Ovary (tissue), 9 donors: Measurements from ENCODE around the gene CSHL1. TPM values are rescaled to one million over a fixed set of nuclear protein-coding genes. Genes with fewer than 3 reads are reported as not detected.

Experiments
- DNase-seq, 5 donors: peaks; one replicate each; pipeline ENCODE4 v3.0.0-alpha.2; 2019 to 2020
- H3K27ac ChIP-seq, 2 donors: fragments of 200-600 bp; one replicate each; pipeline versions ENCODE4 v1.5.1 to v1.8.0; 2019 to 2022
- H3K27me3 ChIP-seq: fragments of 200-600 bp; one replicate; pipeline ENCODE4 v1.8.0; 2022
- H3K36me3 ChIP-seq: fragments of 200-600 bp; sonication (generic); one replicate; pipeline ENCODE4 v1.5.1; 2019
- H3K4me1 ChIP-seq: one replicate; pipeline ENCODE4 v1.8.1; 2013; ENCODE audit warnings: mild to moderate bottlenecking, moderate library complexity; ENCODE audit not compliant: insufficient read depth
- H3K4me3 ChIP-seq: fragments of 200-600 bp; sonication (generic); one replicate; pipeline ENCODE4 v1.5.1; 2017
- H3K9me3 ChIP-seq, 2 donors: fragments of 200-600 bp in 1 of 2; sonication (generic) in 1 of 2; one replicate each; pipeline versions ENCODE4 v1.5.1 to v1.8.1; 2013 to 2019; ENCODE audit warnings: mild to moderate bottlenecking in 1 of 2, moderate library complexity in 1 of 2
- CTCF ChIP-seq, 3 donors: fragments of 450-650 bp in 2 of 3; fragments of 200-600 bp in 1 of 3; IDR thresholded peaks; one replicate each; pipeline versions ENCODE4 v1.5.1 to v1.8.0; 2016 to 2022; ENCODE audit warnings: antibody characterized with exemption in 3 of 3, mild to moderate bottlenecking in 1 of 3
- EP300 ChIP-seq: sonication (generic); formaldehyde crosslinking; IDR thresholded peaks from one replicate; pipeline ENCODE4 v1.6.1; 2017; ENCODE audit warnings: antibody characterized with exemption
- POLR2A ChIP-seq: fragments of 450-650 bp; IDR thresholded peaks from one replicate; pipeline ENCODE4 v1.6.1; 2017; ENCODE audit warnings: antibody characterized with exemption, mild to moderate bottlenecking, moderate library complexity
- WGBS, 3 donors: extraction: QIAGEN DNeasy Blood & Tissue Kit in 1 of 3; methylation state at CpG; one replicate each; pipeline versions ENCODE4 v1.1.5 to v1.1.7; 2013 to 2017; 5-methylcytosine and 5-hydroxymethylcytosine counted together
- intact Hi-C, 4 donors: fragments of 100-400 bp; cut with DNase I; formaldehyde crosslinking; loops; one replicate each; pipeline versions ENCODE4 v1.11.0 to v1.15.1; 2022 to 2023
- polyA plus RNA-seq, 2 donors: library from polyadenylated mRNA; stranded (reverse); fragments of 200-250 nt in 1 of 2; fragments of 350-450 nt in 1 of 2; fragmentation: Illumina TruSeq in 1 of 2; extraction: RNeasy Lipid Tissue Mini Kit (QIAGEN cat#74804) in 1 of 2; gene quantifications; one replicate each; pipeline ENCODE4 v1.2.3, GENCODE V29; 2013 to 2014
- total RNA-seq, 7 donors: library from RNA; depleted of rRNA in 2 of 7; stranded (reverse); fragments of >200 nt in 2 of 7; fragmentation: NEBNext Ultra II Directional in 3 of 7; extraction: Animal tissue kit (Norgen Biotek cat#: 25700) in 3 of 7; gene quantifications; one replicate each; pipeline versions ENCODE4 v1.1.0 to v1.2.4, GENCODE V29; 2016 to 2023
- donor health status: DM: no; HTN: no; CAD: no; lungs with moderate emphysema.
- donor health status: DM: no; HTN: no; CAD: no.
- donor health status: Bipolar disorder and iron deficiency.
- donor health status: DM: yes; HTN: yes; CAD: no.
- donor health status: DM: no; HTN: no; CAD: no.
- donor health status: DM: yes; HTN: yes; CAD: no.

CSHL1 gene
- total and polyA plus RNA-seq, 9 donors, result not detected

- H3K36me3 ChIP-seq, result no peaks in the 10 kb centered on the region
- no peaks in the 10 kb centered on the region for H3K27me3 ChIP-seq
- no peaks in the 10 kb centered on the region for H3K4me1 ChIP-seq
- no peak for DNase-seq
- H3K27ac ChIP-seq, result no peak overlapping the region
- H3K9me3 ChIP-seq, result no peaks in the 10 kb centered on the region
- no peak overlapping the region for H3K4me3 ChIP-seq
- TF ChIP-seq CTCF (IDR thresholded peaks at IDR 0.05) (no peak), EP300 (no peak), POLR2A (no peak)
- WGBS, 3 donors, result 42 to 55% (median 47%) methylated on average over 8 of the region's 8 CpGs
- intact Hi-C loops, result loop anchor here in 1 of 4 donors (10.0 kb wide), 1 partner anchor 351 kb away; no protein-coding TSS in a partner anchor
Observed at GRCh38 chr17:63933598-63933997, 22.5 kb upstream of the CSHL1 start.

- H3K36me3 ChIP-seq, result no peaks in the 10 kb centered on the region
- no peaks in the 10 kb centered on the region for H3K27me3 ChIP-seq
- no peak overlapping the region for H3K4me3 ChIP-seq
- no peak for DNase-seq
- H3K9me3 ChIP-seq, result no peaks in the 10 kb centered on the region
- WGBS, 3 donors, result 89 to 91% (median 90%) methylated on average over 4 of the region's 4 CpGs
- H3K4me1 ChIP-seq, result no peaks in the 10 kb centered on the region
- TF ChIP-seq POLR2A (no peak), EP300 (no peak), CTCF (IDR thresholded peaks at IDR 0.05) (no peak)
- intact Hi-C loops, result loop anchor here in 1 of 4 donors (10.0 kb wide), 1 partner anchor 352 kb away; no protein-coding TSS in a partner anchor
- H3K27ac ChIP-seq, result no peak overlapping the region
Observed at GRCh38 chr17:63932721-63933120, 21.7 kb upstream of the CSHL1 start.

GRCh38 chr17:63931981-63932561 is 21.0 kb upstream of the CSHL1 start, which contains the start of gene CD79B:
Gene CD79B (minus strand): TSS chr17:63932331. CDS start chr17:63932261, 70 bp downstream.
- H3K9me3 ChIP-seq, result no peaks in the 10 kb centered on the region
- no peak within 1 kb of the TSS for H3K4me3 ChIP-seq
- WGBS, 3 donors, result 75 to 86% (median 80%) methylated on average over 16 to 19 of the region's 19 CpGs
- no peak for DNase-seq
- no peaks in the 10 kb centered on the region for H3K4me1 ChIP-seq
- no peaks in the 10 kb centered on the region for H3K36me3 ChIP-seq
- H3K27me3 ChIP-seq, result no peaks in the 10 kb centered on the region
- H3K27ac ChIP-seq, result no peak within 1 kb of the TSS
- intact Hi-C loops, result loop anchor here in 1 of 4 donors (10.0 kb wide), 1 partner anchor 353 kb away; no protein-coding TSS in a partner anchor
- no peak for TF ChIP-seq POLR2A
- no peak for TF ChIP-seq EP300
- no peak for TF ChIP-seq CTCF (IDR thresholded peaks at IDR 0.05)

GRCh38 chr17:63930951-63931575 is 20.0 kb upstream of the CSHL1 start:
- DNase-seq, result peak in 2 of 5 donors; percentile 42 to 58
- 71 to 79% (median 72%) methylated on average over 15 to 16 of the region's 16 CpGs for WGBS, 3 donors

More at GRCh38 chr17:63930951-63931575, 20.0 kb upstream of the CSHL1 start:
- H3K4me3 ChIP-seq, result no peak overlapping the region
- H3K27me3 ChIP-seq, result no peaks in the 10 kb centered on the region
- H3K36me3 ChIP-seq, result no peaks in the 10 kb centered on the region
- H3K27ac ChIP-seq, result no peak overlapping the region
- TF ChIP-seq CTCF (IDR thresholded peaks at IDR 0.05), result no peak
- no peak for TF ChIP-seq POLR2A
- no peak for TF ChIP-seq EP300
- intact Hi-C loops, result loop anchor here in 1 of 4 donors (10.0 kb wide), 1 partner anchor 354 kb away; no protein-coding TSS in a partner anchor
- H3K4me1 ChIP-seq, result no peaks in the 10 kb centered on the region
- H3K9me3 ChIP-seq, result no peaks in the 10 kb centered on the region
